GM18519 (cell line): Measurements from ENCODE around the gene FAM219A.
"Not testable (repeated sequence)": the region's sequence is repeated elsewhere in the genome, so short reads cannot be mapped to it uniquely, and the experiment has no call there.

ENCODE experiments used
- ATAC-seq: cut with Tn5 transposase; IDR thresholded peaks from one replicate; pipeline ENCODE4 v1.9.1; 2021; ENCODE audit warnings: mild to moderate bottlenecking, moderate library complexity; ENCODE audit not compliant: unreplicated experiment, low FRiP score

Gene FAM219A

GRCh38 chr9:34363619-34364351 lies 94.6 kb downstream of the FAM219A start:
- no peak for ATAC-seq

GRCh38 chr9:34362614-34363214 lies 95.7 kb downstream of the FAM219A start:
- no peak for ATAC-seq

- ATAC-seq, result not testable (repeated sequence)
These were observed 105.4 kb downstream of the FAM219A start for GRCh38 chr9:34352957-34353356.

- not testable (repeated sequence) for ATAC-seq
These were observed 106.2 kb downstream of the FAM219A start for GRCh38 chr9:34352122-34352652.

- no peak for ATAC-seq
These were observed 109.0 kb downstream of the FAM219A start for GRCh38 chr9:34349324-34349723.
